NCI-H1105 treated with DMSO at 0.1 percent for 48 hours (cell line): ENCODE measurements around the gene CEP63.

Experiments used
- DNase-seq: peaks from one replicate; lab custom pipeline; 2025; lab: John Stamatoyannopoulos, UW

CEP63 gene

DNA sequence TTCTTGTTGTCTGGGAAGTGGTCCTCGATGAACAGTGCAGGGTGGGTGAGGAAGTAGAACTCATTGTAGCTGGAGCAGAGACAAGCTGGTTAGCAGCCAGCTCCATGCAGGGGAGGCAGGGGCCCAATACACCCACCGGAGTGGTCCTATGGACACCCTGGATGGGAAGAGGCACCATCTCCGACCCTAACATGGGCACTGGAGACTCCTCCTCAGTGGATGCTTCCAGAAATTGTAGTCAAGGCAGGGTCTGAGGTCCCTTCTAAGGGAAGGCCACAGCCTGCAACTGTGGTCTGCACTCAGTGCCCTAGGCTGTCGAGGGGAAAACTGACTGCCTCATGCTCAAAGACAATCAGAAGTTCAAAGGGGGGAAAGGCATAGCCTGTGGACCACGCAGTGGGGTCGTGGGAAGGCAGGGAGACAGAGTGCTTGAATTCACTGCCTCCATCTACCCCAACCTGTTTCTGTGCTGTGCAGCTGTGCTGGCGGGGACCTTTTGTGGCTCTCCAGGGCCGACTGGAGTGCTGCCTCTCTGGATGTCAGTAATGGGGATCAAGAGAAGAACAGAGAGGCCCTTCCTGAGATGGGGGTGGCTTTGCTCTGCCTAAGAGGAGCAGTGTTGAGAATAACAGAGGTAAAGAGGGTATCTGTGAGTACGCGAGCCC is 123.0 kb downstream of the CEP63 start:
- DNase-seq, result no peak

DNA sequence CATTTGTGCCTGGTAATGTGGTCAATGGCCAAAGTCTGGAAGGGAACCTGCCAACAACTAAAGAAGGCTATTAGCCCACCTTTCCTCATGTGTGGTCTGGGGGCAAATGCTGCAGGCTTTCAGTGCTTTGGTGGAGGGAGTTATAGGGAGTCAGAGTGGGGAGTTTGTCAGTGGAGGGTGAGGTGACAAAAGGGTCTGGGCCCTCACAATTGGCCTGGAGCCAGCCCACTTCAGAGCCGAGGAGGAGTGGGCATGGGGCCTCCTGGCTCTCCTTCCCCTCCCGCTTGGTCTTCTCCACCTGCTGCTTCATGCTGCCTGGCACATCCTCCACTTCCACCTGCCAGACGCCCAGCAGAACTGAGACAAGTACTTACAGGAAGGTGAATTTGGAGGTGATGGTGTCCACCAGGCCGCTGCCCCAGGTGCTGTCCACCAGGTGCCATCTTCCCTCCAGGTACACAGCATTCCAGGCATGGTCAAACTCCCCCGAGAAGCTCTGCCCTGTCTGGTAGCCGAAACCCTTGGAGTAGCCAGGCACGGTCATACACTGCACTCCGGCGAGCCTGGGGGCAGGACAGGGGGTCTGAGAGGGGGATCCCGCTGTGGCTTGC is 124.1 kb downstream of the CEP63 start:
- DNase-seq, result peak; percentile 29

DNA sequence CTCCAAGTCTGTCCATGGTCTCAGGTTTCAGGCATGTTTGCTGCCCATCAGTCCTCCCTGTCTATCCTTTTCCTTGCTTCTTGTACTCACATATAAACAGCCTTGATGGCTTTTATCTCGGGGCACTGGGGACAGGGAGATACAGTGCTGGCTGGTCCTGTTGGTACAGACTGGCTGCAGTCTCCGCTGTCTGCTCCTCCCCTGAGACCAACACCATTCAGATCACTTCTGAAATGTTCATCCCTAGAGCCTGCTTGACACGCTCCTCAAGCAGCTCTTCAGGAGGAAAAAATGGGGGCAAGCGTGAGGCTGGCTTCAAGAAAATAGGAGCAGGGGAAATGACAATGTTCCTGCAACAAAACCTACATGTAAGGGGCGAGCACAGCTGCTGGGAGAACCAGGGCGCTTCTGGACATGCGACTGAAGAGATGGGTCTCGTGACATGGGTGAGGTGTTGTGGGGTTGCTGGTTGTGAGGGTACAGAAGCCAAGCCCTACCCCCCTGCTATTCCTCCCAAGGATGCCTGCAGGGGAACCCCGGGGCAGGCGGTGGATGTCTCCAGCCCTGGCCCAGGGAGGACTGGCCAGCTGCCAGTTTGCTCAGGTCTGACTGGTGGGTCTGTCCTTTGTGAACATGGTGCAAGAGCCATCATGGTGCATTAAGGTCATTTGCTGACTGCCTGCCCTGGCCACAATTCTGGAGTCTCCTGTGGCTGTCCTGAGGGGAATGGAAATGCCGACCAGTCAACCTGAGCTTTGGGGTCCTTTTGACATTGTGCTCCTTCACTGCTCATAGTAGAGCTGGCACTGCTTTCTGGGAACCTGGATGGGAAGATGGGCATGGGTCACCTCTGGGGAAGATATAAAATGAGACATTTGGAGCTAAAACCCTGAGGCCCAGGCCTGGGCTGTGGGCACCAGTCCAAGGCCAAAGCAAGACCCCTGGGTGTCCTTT is 124.9 kb downstream of the CEP63 start:
- DNase-seq, result no peak

DNA sequence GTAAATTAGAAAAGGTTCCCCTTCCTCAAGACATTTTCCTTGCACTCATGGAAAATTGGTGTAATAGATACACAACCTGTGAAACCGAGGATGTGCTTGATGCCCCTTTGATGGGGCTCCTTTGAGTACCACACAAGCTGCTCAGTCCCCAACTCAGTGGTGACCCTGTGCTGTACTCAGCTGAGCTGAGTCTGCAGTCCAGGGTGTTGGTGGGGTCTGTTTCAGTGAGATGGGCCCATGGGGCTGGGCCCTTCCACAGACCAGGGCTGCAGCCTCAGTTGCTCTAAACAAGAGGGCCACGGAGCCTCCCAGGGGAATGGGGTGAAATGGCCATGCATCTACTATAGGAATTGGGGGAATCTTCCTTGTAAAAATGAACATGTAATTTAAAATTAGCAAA is 125.7 kb downstream of the CEP63 start:
- no peak for DNase-seq

DNA sequence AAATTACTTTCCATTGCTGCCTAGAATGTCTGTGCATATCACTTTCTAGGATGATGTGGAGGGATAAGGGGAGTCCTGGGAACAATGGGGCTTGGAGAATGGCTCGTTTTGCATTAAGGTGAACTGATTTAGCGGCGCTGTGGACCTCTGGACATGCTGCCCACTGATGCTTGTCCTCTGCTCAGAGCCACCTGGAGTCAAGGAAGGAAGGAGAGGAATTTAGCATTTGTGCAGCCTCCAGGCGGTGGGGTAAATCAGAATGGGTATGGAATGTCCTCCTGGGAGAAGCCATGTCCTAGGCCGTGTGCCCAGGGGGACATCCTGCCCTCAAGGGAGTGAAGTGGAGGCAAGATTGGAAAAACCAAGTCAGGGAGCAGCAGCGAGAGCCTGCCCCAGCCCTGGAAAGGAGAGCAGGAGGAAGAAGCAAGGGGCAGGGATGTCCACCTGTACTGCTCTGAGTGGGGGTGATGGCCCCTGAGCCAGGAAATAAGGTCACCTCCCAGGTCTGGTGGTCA is 127.2 kb downstream of the CEP63 start:
- DNase-seq, result no peak

DNA sequence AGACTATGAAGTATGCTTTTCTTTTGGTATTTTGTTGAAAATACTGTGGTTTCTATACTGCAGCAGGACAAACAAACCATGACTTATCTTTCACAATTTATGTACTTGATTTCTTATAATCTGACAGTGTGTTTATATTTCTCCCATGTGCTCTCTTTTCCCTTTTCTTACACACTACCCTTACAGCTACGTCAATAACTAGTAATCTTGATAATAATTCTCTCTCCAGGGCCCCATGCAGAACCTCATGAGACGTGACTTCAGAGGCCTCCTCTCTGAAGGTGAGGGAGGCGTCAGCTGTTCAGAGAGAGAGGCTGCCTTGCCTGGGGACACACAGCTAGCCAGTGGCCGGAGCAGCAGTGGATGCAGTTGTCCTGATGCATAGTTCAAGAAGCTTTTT is 129.1 kb downstream of the CEP63 start:
- no peak for DNase-seq

DNA sequence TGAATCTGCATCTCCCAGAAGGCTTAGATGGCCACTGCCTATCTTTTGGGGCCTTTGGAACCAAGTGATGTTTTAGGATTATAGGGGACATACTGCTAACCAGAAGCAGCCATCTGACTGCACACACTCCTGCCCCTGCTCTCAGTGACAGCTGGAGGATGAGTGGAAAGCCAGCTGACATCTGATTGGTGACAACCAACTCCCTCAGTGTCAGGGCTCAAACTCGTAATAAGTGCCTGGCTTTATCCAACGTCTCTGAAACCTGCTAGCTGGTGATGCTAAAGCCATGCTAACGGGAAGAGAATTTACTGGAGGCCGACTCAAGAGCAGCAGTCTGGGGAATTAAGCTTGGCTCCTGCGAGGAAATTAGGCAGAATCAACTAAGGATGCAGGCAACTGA is 129.9 kb downstream of the CEP63 start:
- DNase-seq, result no peak

DNA sequence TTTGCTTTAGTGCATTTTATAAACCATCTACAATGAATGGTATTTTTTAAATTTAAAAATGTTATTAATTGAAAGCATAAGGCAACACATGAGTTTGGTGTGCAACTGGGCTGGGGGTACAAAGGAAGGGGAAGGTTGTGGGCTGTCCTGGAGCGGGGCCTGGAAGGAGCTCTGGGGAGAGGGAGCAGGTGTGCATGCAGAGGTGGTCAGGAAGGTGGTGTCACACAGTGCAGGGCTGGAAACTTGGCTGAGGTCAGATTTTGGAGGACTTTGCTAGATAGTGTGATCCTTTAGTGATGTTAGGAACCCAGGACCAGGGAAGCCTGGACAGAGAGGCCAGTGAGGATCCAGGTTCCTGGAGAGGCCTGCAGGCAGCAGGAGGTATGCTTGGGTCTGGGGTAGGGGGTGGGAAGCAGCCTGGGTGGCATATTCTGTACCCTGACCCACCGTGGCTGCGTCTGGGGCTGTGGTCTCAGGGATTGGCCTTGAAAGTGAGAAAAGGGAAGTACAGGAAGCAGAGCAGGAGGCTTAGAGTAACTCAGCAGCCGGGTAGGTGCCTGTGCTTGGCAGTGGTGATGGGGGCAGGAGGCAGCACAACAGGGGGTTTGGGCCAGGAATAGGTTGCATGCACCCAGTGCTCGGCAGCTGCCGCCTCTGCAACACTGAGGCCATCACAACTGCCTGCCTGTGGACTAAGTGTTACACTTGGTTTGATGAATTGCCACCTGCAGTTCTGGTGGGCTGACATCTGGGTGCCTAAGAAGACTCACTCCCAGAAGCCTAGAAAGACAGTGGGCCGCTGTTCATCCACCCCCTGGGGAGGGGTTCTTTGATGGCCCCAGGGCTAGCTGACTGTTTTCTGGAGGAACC is 132.0 kb downstream of the CEP63 start:
- no peak for DNase-seq

DNA sequence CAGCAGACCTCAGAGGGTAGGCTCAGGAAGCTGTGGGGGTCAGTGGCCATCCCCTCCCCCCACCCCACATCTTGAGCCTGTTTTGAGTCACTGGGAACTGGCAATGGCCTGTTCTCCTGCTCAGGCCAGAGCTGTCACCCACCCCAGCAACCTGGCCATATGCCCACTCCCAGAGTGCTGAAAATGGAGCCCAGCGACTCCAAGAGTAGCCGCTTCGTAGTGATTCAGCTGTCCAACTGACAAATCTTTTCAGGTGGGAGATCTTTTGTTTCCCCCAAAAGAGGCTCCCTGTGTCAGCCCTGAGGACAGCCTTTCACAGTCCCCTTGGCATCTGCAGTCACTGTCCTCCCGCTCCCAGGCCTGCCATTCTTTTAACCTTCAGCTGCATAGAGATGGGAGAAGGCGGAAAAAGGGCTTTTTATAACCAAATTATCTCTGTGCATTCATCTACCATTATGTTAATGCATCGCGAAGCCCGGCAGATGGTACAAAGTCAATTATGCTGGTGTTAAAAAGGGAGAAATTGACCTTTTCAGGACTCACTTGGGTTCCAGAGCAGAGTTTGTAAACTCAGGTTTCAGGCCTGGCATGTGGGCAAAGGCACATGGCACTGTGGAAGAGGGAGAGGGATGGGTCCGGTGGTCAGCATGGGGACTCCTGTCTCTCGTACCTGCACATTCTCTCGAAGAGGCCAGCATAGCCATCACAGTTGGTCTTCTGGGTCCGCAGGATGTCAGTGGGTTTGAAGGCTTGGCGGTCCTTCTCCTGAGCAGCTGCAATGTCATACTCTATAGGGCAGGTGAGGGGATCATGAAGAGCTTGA is 132.8 kb downstream of the CEP63 start:
- no peak for DNase-seq

DNA sequence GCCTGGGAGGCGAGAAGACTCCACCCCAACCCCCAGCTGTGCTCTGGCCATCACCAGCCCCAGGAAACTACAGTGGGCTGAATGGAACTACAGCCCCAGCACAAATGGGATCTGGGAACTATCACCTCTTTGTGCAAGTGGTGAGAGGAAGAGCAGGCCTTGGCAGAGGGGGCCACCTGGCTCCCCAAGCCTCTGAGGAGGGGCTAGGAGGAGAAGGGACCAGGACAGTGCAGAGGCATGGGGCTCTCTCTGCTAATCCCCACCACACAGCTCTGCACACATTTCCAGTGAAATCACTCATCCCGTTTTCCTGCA is 133.4 kb downstream of the CEP63 start:
- no peak for DNase-seq

DNA sequence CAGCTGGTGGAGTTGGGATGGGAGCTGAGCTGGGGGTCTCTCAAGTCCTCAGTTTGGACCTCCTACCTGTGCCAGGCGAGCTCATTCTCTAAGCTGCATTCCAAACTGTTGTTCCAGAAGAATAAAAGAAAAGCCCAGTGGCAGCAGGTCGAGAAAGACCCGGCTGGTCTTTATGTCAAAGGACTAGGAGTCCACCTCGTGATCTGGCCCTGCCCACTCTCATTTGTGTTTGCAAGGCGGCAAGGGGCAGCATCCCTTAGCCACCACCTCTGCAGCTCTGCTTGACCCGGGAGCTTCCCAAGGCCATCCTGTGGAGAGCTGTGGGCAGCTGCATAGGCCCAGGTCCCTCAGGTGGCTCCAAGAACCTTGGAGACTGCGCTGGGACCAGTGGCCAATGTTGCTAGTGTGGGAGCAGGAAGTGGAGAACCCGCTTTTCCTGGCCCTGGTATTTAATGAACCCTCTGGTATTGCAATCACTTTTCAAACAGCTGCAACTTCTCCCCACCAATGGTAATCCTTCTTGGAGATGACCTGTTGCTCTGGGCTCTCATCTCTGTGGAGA is 134.1 kb downstream of the CEP63 start:
- no peak for DNase-seq

DNA sequence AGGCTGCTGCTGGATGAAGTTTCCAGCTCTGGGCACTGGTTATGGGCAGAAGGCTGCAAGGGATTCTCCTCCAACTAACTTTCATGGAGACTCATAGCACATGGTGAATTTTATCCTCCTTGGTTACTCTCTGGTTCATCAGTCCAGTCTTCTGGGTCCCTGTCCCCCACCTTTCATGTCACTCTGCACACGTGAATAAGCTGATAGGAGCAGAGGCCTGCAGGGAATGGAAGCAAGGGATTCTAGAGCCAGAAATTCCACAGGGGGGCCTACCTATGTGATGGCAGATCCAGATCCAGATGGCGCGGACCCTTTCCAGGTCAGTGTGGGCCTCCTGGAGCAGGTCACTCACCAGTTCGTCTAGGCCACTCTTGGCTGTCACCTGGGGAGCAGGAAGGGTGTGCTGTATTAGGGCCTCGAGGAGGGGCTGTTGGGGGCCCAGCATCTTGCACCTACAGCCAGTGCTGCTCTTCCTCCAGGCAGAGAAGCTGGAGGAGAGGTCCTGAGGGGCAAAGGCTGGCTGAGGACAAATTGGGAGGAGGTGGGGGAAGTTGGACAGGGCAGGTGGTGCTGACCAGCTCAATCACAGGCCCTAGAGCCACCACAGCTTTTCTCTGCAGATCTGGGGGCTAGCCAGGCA is 134.7 kb downstream of the CEP63 start:
- no peak for DNase-seq

DNA sequence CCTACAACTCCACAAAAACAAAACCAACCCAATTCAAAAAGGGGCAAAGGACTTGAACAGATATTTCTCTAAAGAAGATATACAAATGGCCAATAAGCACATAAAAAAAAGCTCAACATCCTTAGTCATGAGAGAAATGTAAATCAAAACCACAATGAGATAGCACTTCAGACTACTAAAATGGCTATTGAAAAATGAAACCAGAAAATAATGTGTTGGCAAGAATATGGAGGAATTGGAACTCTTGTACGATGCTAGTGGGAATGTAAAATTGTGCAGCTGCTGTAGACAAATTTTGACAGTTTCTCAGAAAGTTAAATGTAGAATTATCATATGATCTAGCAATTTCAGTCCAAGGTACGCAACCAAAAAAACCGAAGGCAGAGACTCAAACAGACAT is 136.0 kb downstream of the CEP63 start:
- DNase-seq, result no peak

DNA sequence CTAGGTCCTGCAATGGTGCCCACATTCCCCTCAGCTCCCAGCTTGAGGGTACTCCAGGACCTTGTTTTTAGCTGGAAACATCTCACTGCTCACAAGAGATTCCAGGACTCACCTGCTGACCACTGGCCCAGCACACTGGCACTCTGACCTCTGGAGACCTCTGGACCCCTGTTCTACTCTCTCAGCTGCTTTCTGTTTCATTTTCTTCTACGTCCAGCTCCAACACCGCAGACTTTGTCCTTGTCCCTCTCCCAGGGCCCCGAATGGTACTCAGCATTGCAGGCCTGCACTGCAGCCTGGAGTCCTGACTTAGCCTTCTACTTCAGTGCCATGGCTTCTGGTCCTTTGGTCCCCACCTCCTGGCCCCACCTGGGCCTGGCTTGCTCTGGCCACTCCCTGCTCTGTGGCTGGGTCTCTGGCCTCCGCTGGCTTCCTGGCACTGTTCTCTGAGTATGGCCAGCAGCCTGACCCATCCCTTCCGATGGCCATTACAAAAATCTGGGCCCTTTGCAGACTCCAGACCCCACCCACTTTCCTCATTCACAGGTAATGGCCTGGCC is 137.0 kb downstream of the CEP63 start:
- DNase-seq, result no peak

DNA sequence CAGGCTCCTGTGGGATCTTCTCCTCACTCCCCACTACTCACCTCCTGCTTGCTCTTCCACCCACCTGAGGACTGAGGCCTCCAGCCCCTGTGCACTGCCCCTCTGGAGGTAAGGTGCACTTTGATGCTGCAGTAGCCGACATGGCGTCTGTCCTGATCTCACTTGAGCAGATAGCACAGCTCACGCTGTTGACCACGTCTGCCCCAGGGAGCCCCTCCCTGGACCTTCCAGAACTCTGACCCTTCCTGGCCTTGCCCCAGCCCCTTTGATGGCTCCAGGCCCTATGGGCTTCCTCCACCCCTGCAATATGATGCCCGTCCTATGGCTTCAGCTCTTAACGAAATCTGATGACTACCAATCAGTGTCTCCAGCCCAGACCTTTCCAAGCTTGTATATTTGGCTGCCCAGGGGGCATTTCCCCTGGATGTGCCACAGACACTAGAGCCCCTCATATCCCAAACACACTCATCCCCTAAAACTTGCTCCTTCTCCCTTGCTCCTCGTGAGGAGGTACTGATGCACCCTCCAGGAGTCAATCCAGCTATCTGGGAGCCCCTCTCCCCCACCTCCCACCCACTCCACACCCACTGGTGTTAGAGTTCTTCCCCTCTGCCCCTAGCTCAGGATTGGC is 137.9 kb downstream of the CEP63 start:
- no peak for DNase-seq
